ENCODE data around the gene FMO5.
"Not testable (repeated sequence)": the region's sequence is repeated elsewhere in the genome, so short reads cannot be mapped to it uniquely, and the experiment has no call there.

- TF ChIP-seq CTCF (IDR thresholded peaks at IDR 0.05 in 4 of 5, conservative IDR thresholded peaks at IDR 0.05 in 1 of 5); POLR2A (IDR thresholded peaks at IDR 0.05): not testable (repeated sequence)
These were observed 68.0 kb downstream of the FMO5 start for GRCh38 chr1:147157116-147157515.

Measured in gastrocnemius medialis (tissue), 4 donors.